ENCODE results near the gene FOCAD. TPM values are rescaled to one million over a fixed set of nuclear protein-coding genes. Genes with fewer than 3 reads are reported as not detected.

FOCAD gene
- total RNA-seq, 1 donor from 2014 or later: 28.4 TPM

- H3K27me3 ChIP-seq (ENCODE audit: control insufficient read depth, insufficient read depth, low read length): no peaks in the 10 kb centered on the region
Measured at GRCh38 chr9:20697021-20697719, 13.1 kb downstream of the FOCAD start.

GRCh38 chr9:20698782-20699181, 14.7 kb downstream of the FOCAD start:
- Histone ChIP-seq H3K27me3 (ENCODE audit: control insufficient read depth, insufficient read depth, low read length) (no peaks in the 10 kb centered on the region), H3K36me3 (ENCODE audit: control insufficient read depth, insufficient read depth, low read length) (no peaks in the 10 kb centered on the region), H3K4me3 (ENCODE audit: low read depth, low read length) (no peak overlapping the region)
- FAIRE-seq (no peak), DNase-seq (ENCODE audit: low read depth) (no peak)
- TF ChIP-seq CTCF (IDR thresholded peaks at IDR 0.05; ENCODE audit: insufficient read depth, low read length, severe bottlenecking): no peak

More at GRCh38 chr9:20697021-20697719, 13.1 kb downstream of the FOCAD start:
- TF ChIP-seq CTCF (IDR thresholded peaks at IDR 0.05; ENCODE audit: insufficient read depth, low read length, severe bottlenecking): no peak
- Histone ChIP-seq H3K4me3 (ENCODE audit: low read depth, low read length) (no peak overlapping the region), H3K36me3 (ENCODE audit: control insufficient read depth, insufficient read depth, low read length) (no peaks in the 10 kb centered on the region)
- no peak for DNase-seq (ENCODE audit: low read depth)
- FAIRE-seq: peak; percentile 55

- no peak for TF ChIP-seq CTCF (IDR thresholded peaks at IDR 0.05; ENCODE audit: insufficient read depth, low read length, severe bottlenecking)
- Histone ChIP-seq H3K27me3 (ENCODE audit: control insufficient read depth, insufficient read depth, low read length) (no peaks in the 10 kb centered on the region), H3K36me3 (ENCODE audit: control insufficient read depth, insufficient read depth, low read length) (no peaks in the 10 kb centered on the region), H3K4me3 (ENCODE audit: low read depth, low read length) (no peak overlapping the region)
- FAIRE-seq: no peak
- no peak for DNase-seq (ENCODE audit: low read depth)
Measured at GRCh38 chr9:20701060-20701459, 17.0 kb downstream of the FOCAD start.

DNA sequence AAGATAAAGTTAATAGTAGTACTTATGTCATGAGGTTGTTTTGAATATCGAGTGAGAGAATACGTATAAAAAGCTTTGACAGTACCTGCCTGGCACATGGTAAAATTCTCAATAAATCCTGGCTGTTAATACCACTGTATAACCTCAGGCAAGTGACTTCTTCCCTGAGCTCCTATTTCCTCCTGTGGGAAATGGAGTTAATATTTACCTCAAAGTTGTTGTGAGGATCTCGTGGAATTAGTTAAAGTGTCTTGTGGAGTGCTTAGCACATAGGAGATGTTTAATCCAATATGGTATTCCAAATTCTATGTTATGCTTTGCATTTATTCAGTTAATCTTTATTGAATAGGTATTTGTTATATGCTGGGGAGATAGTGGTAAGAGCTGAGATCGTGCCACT, 18.5 kb downstream of the FOCAD start:
- TF ChIP-seq CTCF (IDR thresholded peaks at IDR 0.05; ENCODE audit: insufficient read depth, low read length, severe bottlenecking): no peak
- no peak overlapping the region for H3K4me3 ChIP-seq (ENCODE audit: low read depth, low read length)
- H3K36me3 ChIP-seq (ENCODE audit: control insufficient read depth, insufficient read depth, low read length): no peaks in the 10 kb centered on the region
- H3K27me3 ChIP-seq (ENCODE audit: control insufficient read depth, insufficient read depth, low read length): no peaks in the 10 kb centered on the region
- DNase-seq (ENCODE audit: low read depth) (no peak), FAIRE-seq (no peak)

DNA sequence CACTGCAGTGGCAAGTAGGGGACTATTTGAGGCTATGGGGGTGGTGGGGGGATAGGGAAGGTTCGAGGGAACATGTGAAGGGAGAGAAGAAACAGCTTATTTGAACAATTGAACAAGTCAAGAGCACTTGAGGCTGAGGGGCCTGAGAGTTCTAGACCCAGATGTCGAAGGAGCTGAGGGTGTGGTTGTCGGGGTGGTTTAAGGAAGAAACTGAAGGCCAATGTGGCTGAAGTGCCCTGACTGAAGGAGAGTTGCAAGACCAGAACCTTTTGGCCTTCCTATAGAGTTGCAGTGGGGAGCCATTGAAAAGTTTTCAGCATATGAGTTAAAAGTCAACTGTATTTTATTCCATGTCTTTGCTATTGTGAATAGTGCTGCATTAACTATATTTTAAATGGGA, 19.1 kb downstream of the FOCAD start:
- no peak for FAIRE-seq

More for the DNA sequence above, 19.1 kb downstream of the FOCAD start:
- Histone ChIP-seq H3K27me3 (ENCODE audit: control insufficient read depth, insufficient read depth, low read length) (no peaks in the 10 kb centered on the region), H3K36me3 (ENCODE audit: control insufficient read depth, insufficient read depth, low read length) (no peaks in the 10 kb centered on the region), H3K4me3 (ENCODE audit: low read depth, low read length) (no peak overlapping the region)
- TF ChIP-seq CTCF (IDR thresholded peaks at IDR 0.05; ENCODE audit: insufficient read depth, low read length, severe bottlenecking): no peak
- no peak for DNase-seq (ENCODE audit: low read depth)

Measured in bronchial epithelial cell (primary cell).